ENCODE data around the gene ZNF385C.
"Not testable (repeated sequence)": the region's sequence is repeated elsewhere in the genome, so short reads cannot be mapped to it uniquely, and the experiment has no call there.

The ZNF385C gene

DNA sequence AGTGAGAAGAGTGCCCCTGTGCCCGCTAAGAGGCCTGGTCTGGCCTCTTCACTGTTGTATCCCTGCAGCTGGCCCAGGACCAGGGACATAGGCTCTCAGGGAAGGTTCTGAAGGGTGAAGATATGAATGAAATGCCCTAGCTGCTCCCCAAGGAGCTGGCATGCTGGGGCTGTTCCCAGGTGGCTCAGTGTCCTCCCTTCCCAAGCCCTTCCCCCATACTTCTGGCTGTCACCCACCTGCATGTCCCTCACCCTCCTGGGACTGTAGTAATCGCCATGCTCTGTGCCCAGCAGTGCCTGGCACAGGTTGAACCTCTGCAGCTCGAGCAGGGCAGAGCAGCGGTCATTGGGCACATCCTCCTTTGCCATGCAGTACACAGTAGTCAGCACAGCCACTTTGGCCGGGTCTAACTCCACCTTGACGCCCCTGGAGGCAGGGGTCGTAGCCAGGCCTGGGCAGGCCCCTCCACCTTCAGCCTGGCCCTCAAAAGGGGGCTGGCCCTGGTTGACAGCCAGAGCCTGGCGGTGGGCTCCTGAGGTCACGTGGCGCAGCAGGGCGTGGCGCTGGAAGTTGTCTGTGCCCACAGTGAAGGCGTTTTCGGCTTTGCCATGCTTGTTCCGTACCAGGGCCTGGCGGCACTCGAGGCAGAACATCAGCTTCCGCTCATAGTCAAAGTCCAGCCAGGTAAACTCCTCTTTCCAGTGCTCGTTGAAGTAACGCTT is 55.5 kb downstream of the ZNF385C start:
- DNase-seq: no peak

DNA sequence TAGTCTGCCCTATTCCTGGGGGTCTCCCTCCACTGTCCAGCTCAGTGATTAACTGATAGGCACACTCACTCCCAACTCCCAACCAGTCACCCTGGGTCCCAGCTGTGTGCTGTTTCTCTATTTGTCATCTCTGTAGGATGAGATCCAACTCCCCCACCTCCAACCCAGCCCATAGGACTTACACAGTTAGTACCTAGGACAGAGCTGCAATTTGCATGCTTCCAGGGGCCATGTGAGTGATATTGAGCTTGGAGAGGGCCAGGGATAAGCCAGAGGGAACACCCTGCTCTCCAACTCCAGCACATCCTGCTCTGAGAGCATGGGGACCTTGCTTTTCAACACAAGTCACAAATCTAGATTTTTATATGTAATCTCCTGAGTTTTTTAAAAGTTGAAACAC is 56.7 kb downstream of the ZNF385C start:
- DNase-seq: no peak

GRCh38 chr17:42040818-42041217 is 57.5 kb downstream of the ZNF385C start:
- no peak for DNase-seq

DNA sequence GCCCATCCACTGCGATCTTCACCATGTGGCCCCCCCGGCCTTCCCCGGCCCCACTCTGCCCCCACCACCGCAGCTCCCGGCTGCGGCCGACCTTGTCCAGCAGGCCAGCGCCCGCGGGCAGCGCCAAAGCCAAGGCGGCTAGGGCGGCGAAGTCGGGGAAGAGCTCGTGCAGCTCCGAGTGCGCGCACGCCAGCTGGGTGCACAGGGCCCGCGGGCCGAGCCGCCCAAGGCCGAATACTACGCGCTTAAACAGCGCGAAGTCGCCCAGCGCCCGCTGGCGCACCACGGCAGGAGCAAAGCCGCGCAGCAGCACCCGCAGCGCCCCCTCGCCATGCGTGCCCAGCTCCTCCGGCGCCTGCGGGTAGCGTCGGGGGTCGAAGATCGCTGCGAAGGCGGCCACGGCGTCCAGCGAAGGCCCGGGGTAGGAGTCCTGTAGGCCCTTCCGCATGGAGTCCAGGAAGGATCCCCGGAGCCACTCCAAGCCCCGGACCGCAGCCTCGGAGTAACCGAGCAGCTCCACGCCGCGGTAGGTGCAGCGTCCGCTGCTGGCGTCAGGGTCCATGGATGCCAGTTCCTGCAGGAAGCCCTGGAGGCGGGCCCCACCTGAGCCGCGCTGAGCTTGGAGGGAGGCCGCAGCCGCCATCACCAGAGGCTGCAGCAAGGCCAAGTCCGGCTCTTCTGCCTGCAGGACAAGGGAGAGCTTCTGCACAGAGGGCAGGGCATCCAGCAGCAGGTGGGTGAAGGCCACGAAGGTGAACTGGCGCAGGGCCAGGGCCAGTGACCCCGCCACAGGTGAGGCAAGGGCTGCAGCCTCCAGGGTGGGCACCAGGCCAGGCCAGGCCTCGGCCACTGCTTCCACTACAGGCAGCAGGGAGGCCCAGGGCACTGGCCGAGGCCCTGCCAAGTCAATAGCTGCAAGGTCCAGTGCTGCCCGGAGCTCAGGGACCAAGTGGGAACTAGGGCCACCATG is 58.2 kb downstream of the ZNF385C start:
- DNase-seq: no peak

GRCh38 chr17:42038221-42038973 is 59.9 kb downstream of the ZNF385C start:
- no peak for DNase-seq

GRCh38 chr17:42034059-42034458 is 64.2 kb downstream of the ZNF385C start:
- no peak for DNase-seq

- no peak for DNase-seq
These were observed 66.7 kb downstream of the ZNF385C start for GRCh38 chr17:42031584-42031983.

- DNase-seq: no peak
These were observed 69.5 kb downstream of the ZNF385C start for GRCh38 chr17:42028791-42029127.

DNA sequence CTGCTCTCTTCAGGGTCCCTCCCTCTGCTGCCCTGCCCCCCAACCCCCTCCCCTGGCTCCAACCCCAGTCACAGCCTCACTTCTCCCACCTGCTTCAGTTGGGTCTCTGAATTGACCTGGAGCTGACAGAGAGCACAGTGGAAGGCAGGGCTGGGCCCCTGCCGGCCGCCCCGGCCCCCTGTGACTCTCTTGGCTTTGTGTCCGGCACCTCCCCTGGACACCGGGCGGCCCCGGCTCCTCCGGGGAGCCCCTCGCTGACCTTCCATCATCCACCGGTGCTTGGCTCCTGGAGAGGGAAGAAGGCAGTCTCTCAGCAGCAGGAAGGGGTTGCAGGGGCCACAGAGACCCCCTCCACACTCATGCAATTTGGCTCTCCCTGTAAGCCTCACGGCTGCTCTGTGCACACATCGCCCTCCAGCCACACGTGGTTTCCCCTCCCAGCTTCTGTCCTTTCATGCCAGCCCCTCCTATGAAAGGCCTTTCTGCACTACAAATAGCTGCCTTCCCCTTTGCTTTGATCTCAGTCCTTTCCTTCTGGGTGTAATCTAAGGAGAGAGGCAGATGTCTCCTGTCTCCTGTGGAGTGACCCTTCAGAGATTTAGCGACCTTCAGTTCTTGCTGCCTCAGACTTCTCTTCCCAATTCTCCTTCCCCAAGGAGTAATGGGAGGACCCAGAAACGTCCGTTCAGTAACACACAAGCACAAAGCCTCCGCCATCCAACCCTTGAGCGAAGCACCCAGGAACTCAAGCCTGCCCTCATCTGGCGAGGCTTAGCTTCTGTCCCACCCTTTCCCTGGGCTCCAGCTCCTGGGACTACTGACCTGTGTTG is 70.1 kb downstream of the ZNF385C start:
- DNase-seq: peak; percentile 22 to 33

- DNase-seq: no peak
These were observed 70.7 kb downstream of the ZNF385C start for GRCh38 chr17:42027590-42027889.

DNA sequence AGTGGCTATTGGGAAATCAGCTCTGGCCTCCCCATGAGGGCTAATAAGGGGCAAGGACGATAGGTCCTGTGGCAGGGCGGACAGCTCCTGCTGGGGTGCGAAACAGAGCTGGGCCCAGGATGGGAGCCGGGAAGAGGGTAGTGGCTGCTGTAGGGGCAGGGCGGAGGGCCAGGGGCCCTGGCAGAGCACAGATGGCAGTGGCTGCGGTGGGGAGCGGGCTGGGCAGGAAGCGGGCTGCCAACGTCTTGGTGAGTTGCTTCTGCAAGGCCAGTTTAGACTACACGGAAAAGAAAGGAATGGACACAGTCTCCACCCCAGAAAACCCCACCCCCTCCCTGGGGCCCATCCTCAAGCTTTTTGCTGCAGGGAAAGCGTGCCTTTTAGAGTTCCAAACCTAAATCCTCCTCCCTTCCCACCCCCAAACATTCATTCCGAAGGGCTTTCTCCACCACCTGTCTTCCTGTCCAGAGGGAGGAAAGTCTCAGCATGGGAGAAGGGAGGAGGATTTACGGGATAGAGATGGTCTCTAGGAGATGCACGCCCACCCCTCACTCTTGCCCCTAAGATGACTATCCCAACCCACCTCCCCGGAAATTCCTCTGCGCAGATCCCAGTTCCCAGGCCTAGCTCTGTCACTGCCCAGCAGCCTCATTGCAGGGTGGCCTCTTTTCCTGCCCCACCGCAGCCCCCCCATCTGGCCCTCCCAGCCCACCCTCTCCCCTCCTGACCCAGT is 71.2 kb downstream of the ZNF385C start:
- no peak for DNase-seq

DNA sequence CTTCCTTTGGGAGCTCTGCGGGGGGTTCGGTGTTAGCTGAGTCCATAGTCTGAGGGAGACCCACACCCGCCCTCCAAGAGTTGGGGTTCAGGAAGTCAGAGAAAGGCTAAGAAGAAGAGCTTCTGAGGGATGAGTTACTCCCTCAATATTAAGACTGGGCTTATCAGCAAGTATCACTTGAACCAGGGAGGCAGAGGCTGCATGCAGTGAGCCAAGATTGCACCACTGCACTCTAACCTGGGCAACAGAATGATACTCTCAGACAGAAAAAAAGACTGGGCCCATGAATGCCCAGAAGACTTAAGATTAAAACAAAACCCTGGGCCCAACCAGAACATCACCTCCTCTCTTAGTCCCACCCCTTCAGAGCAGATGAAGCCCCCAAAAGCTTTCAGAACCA is 72.3 kb downstream of the ZNF385C start:
- DNase-seq: no peak

DNA sequence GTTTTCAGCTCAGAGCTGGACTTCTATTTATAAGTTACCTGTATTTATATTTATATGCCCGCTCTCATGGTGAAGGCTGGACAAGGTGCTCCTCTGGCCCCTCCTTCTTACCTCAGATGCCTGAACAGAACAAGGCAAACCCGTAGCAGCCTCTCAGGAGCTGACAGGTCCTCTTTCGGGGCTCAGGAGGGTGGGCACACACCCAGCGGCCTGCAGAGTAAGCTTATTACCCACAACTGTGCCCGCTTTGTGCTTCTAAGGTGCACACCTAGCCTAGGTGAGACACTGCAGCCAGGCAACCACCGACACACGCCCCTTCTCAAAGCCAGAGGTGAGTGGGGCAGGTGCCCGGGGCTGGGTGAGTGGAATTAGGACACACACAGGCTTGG is 73.1 kb downstream of the ZNF385C start:
- DNase-seq: no peak

GRCh38 chr17:42023524-42024349 is 74.5 kb downstream of the ZNF385C start:
- peak; percentile 72 to 80 for DNase-seq

DNA sequence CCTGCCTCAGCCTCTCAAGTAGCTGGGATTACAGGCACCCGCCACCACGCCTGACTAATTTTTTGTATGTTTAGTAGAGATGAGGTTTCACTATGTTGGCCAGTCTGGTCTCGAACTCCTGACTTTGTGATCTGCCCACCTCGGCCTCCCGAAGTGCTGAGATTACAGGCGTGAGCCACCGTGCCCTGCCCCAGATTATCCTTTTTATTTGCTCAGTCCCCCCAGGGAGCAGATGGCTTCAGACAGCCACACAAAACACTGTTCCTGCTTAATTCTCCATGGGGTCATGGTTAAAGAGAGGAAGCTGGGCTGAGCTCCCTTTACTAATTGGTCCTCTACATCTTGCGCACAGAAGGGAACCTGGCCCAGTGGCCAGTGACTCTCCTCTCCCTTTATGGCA is 77.4 kb downstream of the ZNF385C start:
- DNase-seq: not testable (repeated sequence)

DNA sequence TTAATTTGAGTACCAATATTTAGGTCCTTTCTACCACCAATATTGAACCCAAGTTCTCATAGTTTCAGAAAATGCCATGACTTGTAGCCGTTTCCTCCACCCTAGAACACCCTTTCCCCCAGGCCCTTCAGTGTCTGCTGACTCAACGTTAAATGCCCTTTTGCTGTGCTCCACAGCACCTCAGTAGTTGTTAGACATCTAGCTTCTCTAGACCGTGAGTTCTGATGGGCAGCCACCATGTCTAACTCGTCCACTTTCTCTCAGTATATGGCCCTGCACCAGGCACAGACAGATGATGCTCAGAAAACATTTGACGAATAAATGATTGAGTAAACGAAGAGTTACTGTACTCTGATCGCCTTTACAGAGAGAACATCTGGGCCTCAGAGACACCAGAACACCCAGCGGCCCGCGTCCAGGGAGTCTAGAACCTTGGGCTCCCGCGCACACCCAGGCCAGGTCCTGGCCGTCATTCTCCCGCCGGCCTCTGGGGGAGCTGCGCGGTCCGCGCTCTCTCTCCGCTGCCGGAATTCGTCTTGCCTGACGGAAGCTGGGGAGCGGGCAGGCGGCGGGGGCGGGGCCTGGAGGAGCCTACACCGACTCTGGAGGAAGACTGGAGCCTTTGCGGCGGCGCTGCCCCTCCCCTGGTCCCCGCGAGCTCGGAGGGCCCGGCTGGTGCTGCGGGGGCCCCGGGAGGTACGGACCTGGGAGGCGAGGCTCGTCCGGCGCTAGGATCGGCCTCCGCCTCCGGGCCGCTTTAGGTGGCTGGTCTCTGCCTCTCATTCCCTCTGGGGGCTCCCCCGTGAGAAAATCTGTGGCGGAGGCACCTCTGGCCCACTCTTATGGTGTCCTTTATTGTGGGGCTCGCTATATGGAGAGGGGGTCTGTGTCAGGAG is 78.5 kb downstream of the ZNF385C start, which contains the start of gene NKIRAS2:
Gene NKIRAS2 (plus strand): TSS at position 582 of the 896 bp plus-strand sequence. CDS start 1,488 bp downstream, outside the sequence.
- DNase-seq: peak; percentile 89 to 96

DNA sequence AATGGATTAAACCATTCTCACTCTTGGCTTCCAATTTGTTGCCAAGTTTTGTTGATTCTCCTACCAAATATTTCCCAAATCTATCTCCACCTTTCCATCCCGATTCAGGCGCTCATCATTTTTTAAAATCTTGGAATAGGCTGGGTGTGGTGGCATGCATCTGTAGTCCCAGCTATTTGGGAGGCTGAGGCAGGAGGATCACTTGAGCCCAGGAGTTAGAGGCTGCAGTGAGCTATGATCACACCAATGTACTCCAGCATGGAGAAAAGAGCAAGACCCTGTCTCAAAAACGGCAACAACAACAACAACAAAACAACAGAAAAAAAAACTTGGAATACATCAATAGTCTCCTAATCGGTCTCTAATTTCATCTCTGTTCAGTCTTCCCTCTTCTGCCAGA is 79.3 kb downstream of the ZNF385C start:
- DNase-seq: no peak

- no peak for DNase-seq
These were observed 79.9 kb downstream of the ZNF385C start for GRCh38 chr17:42018339-42018738.

DNA sequence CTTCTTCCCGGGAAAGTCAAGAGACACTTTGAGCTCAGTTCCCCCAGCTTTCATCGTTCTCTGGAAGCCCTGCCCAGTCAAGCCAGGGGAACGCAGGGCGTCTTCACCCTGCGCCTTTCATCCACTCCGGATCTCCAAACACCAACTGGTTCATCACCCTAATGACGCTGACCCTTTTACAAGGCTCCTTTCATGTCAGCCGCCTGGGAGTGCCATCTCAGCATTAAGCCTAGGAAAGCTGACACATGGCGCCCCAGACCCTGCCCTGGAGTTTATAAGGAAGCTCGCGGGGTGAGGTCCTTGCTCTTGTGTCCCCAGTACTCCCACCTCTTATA is 80.4 kb downstream of the ZNF385C start:
- DNase-seq: peak in 1 of 2 donors; percentile 32
